Fibroblast of lung (primary cell): ENCODE data around the gene NCAM2.

ENCODE experiments used
- CTCF ChIP-seq, 2 donors: IDR thresholded peaks in 1 of 2; conservative IDR thresholded peaks in 1 of 2; 1 replicate in 1 of 2; 2 replicates in 1 of 2; pipeline ENCODE4 v1.5.1; 2011 to 2012; ENCODE audit warnings: low read length in 2 of 2, control low read depth in 1 of 2, inconsistent platforms in 1 of 2, low read depth in 1 of 2, mild to moderate bottlenecking in 1 of 2
- EZH2 ChIP-seq: IDR thresholded peaks from 2 replicates; pipeline ENCODE4 v1.5.1; 2012; ENCODE audit warnings: low read length, control low read depth, mild to moderate bottlenecking; ENCODE audit errors: missing control alignments

GRCh38 chr21:21188513-21189195 is 190.4 kb downstream of the NCAM2 start:
- no peak for TF ChIP-seq CTCF (conservative IDR thresholded peaks at IDR 0.05 in 1 of 2, IDR thresholded peaks at IDR 0.05 in 1 of 2; ENCODE audit: low read depth in 1 of 2, low read length in 2 of 2)
- no peak for TF ChIP-seq EZH2
